B cell (primary cell): ENCODE results near the gene SNCA.

ENCODE experiments used
- CTCF ChIP-seq: fragments of 200-600 bp; IDR thresholded peaks from one replicate; pipeline ENCODE4 v1.8.0; 2022; ENCODE audit warnings: antibody characterized with exemption, mild to moderate bottlenecking
- EZH2 ChIP-seq: IDR thresholded peaks from 2 replicates; pipeline ENCODE4 v1.6.1; 2012; ENCODE audit warnings: borderline replicate concordance, low read depth, mild to moderate bottlenecking, moderate library complexity, low read length; ENCODE audit not compliant: insufficient read depth, poor library complexity, severe bottlenecking

- TF ChIP-seq CTCF = no peak
- no peak for TF ChIP-seq EZH2
Observed at GRCh38 chr4:89681219-89681618, 155.7 kb downstream of the SNCA start.
